ENCODE measurements around the gene HTR4. TPM values are rescaled to one million over a fixed set of nuclear protein-coding genes. Genes with fewer than 3 reads are reported as not detected.

Gene HTR4
- total RNA-seq, 1 donor from 2014 or later: not detected

DNA sequence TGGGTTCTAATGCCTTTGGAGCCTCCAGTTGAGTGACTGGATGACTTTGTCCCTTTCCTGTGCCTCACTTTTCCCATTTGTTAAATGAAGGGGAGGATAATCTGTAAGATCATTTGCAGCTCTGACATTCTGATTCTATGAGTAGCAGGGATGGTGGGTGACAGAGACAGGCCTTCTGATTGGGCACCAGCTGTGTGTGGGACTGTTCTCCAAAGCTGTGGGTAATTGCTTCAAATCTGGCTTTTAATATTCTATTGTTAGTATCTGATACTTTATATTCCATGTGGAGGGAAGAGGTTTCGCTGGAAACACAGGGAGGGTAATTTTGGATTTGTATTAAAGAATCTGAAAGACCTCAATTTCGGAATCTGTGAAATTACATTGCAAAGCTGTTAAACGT lies 167.9 kb downstream of the HTR4 start:
- no peak overlapping the region for H3K4me3 ChIP-seq
- no peaks in the 10 kb centered on the region for H3F3A ChIP-seq (ENCODE audit: low read depth)
- no peak overlapping the region for H3K27ac ChIP-seq
- Mint-ChIP-seq H3K36me3 (no peaks in the 10 kb centered on the region), H3K27me3 (ENCODE audit: insufficient read depth, low read depth) (peaks cover 4% of the 10 kb centered on the region), H3K4me3 (no peak overlapping the region), H3K27ac (no peak overlapping the region), H3K4me1 (peaks cover 13% of the 10 kb centered on the region), H3K9me3 (peaks cover 5% of the 10 kb centered on the region)
- no peak for DNase-seq (ENCODE audit: low spot score)
- H3K27me3 ChIP-seq: peaks cover 77% of the 10 kb centered on the region
- H4K20me1 ChIP-seq (ENCODE audit: low read depth): no peaks in the 10 kb centered on the region
- no peaks in the 10 kb centered on the region for H3K9me3 ChIP-seq (ENCODE audit: low read depth)
- no peak overlapping the region for H2AFZ ChIP-seq (replicated peaks)
- no peaks in the 10 kb centered on the region for H3K36me3 ChIP-seq
- H3K79me2 ChIP-seq (ENCODE audit: low read depth): no peaks in the 10 kb centered on the region
- H3K4me2 ChIP-seq: no peak overlapping the region
- peaks cover 6% of the 10 kb centered on the region for H3K4me1 ChIP-seq
- H3K9ac ChIP-seq: no peak overlapping the region
- TF ChIP-seq EZH2phosphoT487 (IDR thresholded peaks at IDR 0.05): no peak
- TF ChIP-seq EZH2 (IDR thresholded peaks at IDR 0.05): no peak
- TF ChIP-seq, protein P1, sequence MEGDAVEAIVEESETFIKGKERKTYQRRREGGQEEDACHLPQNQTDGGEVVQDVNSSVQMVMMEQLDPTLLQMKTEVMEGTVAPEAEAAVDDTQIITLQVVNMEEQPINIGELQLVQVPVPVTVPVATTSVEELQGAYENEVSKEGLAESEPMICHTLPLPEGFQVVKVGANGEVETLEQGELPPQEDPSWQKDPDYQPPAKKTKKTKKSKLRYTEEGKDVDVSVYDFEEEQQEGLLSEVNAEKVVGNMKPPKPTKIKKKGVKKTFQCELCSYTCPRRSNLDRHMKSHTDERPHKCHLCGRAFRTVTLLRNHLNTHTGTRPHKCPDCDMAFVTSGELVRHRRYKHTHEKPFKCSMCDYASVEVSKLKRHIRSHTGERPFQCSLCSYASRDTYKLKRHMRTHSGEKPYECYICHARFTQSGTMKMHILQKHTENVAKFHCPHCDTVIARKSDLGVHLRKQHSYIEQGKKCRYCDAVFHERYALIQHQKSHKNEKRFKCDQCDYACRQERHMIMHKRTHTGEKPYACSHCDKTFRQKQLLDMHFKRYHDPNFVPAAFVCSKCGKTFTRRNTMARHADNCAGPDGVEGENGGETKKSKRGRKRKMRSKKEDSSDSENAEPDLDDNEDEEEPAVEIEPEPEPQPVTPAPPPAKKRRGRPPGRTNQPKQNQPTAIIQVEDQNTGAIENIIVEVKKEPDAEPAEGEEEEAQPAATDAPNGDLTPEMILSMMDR (IDR thresholded peaks at IDR 0.05): no peak

DNA sequence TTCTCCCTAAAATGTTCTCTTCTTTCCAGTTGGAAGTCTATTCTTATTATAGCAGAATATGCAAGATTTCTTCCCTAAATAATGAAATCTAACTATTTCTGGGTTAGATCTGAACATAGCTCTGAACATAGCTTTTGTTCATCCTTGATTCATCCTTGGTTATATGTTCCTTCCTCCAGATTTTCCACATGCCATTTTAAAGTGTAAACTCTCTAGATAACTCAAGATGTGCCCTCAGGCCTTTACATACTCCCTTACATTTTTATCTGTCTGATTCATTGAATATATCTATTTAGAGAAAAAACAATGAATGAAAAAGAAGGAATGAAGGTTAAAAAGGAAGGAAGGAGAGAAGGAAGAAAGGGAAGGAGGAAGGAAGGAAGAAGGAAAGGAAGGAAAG lies 169.7 kb downstream of the HTR4 start:
- peaks cover 5% of the 10 kb centered on the region for H3K9me3 Mint-ChIP-seq
- no peaks in the 10 kb centered on the region for H3K79me2 ChIP-seq (ENCODE audit: low read depth)
- no peaks in the 10 kb centered on the region for H3K36me3 ChIP-seq
- H4K20me1 ChIP-seq (ENCODE audit: low read depth): no peaks in the 10 kb centered on the region
- no peak overlapping the region for H3K27ac ChIP-seq
- no peaks in the 10 kb centered on the region for H3K9me3 ChIP-seq (ENCODE audit: low read depth)
- H3K4me2 ChIP-seq: no peak overlapping the region
- H3K4me1 Mint-ChIP-seq: peaks cover 22% of the 10 kb centered on the region
- no peak for DNase-seq (ENCODE audit: low spot score)
- H3K4me3 Mint-ChIP-seq: no peak overlapping the region
- H2AFZ ChIP-seq (replicated peaks): no peak overlapping the region
- TF ChIP-seq EZH2 (IDR thresholded peaks at IDR 0.05) (no peak), EZH2phosphoT487 (IDR thresholded peaks at IDR 0.05) (no peak)
- TF ChIP-seq, protein P1 (IDR thresholded peaks at IDR 0.05): no peak
- H3K4me1 ChIP-seq: peaks cover 7% of the 10 kb centered on the region
- H3K27me3 Mint-ChIP-seq (ENCODE audit: insufficient read depth, low read depth): peaks cover 7% of the 10 kb centered on the region
- H3F3A ChIP-seq (ENCODE audit: low read depth): no peaks in the 10 kb centered on the region
- no peak overlapping the region for H3K9ac ChIP-seq
- H3K27me3 ChIP-seq: peaks cover 67% of the 10 kb centered on the region
- no peak overlapping the region for H3K4me3 ChIP-seq
- H3K36me3 Mint-ChIP-seq: no peaks in the 10 kb centered on the region
- no peak overlapping the region for H3K27ac Mint-ChIP-seq

DNA sequence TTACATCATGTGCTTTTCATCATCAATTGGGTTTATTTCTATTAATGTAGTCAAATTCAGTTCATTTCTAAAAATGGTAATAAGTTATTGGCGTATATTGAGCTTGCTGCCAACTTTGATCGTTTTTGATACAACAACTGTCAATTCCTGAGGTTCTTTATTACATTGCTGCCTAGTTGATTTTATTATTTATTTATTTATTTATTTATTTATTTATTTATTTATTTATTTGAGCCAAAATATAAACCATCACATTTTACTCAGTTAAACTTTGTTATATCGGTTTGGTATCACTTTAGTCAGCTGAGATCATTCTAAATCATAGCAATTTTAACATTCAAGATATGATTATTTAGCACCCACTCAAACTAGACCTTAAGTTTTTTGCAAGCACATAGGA lies 170.6 kb downstream of the HTR4 start:
- peaks cover 7% of the 10 kb centered on the region for H3K4me1 ChIP-seq
- no peak overlapping the region for H3K4me3 ChIP-seq
- TF ChIP-seq, protein P1 (IDR thresholded peaks at IDR 0.05): no peak
- TF ChIP-seq EZH2 (IDR thresholded peaks at IDR 0.05) (no peak), EZH2phosphoT487 (IDR thresholded peaks at IDR 0.05) (no peak)
- H3K9ac ChIP-seq: no peak overlapping the region
- no peak for DNase-seq (ENCODE audit: low spot score)
- peaks cover 22% of the 10 kb centered on the region for H3K4me1 Mint-ChIP-seq
- peaks cover 5% of the 10 kb centered on the region for H3K9me3 Mint-ChIP-seq
- no peak overlapping the region for H2AFZ ChIP-seq (replicated peaks)
- no peak overlapping the region for H3K4me3 Mint-ChIP-seq
- no peak overlapping the region for H3K27ac Mint-ChIP-seq
- peaks cover 7% of the 10 kb centered on the region for H3K27me3 Mint-ChIP-seq (ENCODE audit: insufficient read depth, low read depth)
- H3K27ac ChIP-seq: no peak overlapping the region
- H3K36me3 Mint-ChIP-seq: no peaks in the 10 kb centered on the region
- H3K9me3 ChIP-seq (ENCODE audit: low read depth): no peaks in the 10 kb centered on the region
- H4K20me1 ChIP-seq (ENCODE audit: low read depth): no peaks in the 10 kb centered on the region
- no peak overlapping the region for H3K4me2 ChIP-seq
- no peaks in the 10 kb centered on the region for H3K36me3 ChIP-seq
- no peaks in the 10 kb centered on the region for H3F3A ChIP-seq (ENCODE audit: low read depth)
- H3K27me3 ChIP-seq: peaks cover 58% of the 10 kb centered on the region
- no peaks in the 10 kb centered on the region for H3K79me2 ChIP-seq (ENCODE audit: low read depth)

Data from neural progenitor cell (in vitro differentiated cells).